Left cardiac atrium (tissue), 4 donors: ENCODE measurements around the gene ZNF556. TPM values are rescaled to one million over a fixed set of nuclear protein-coding genes. Genes with fewer than 3 reads are reported as not detected.
A peak's percentile ranks its signal among the peaks of the same experiment; 100 is the strongest.
"Not testable (repeated sequence)": the region's sequence is repeated elsewhere in the genome, so short reads cannot be mapped to it uniquely, and the experiment has no call there.

ENCODE experiments used
- ATAC-seq, 2 donors: fragments of 200-7000 bp; cut with Tn5 transposase; one replicate each; pipeline ENCODE4 v1.9.1; 2020; ENCODE audit warnings: mild to moderate bottlenecking in 2 of 2, moderate library complexity in 2 of 2
- DNase-seq: peaks from one replicate; pipeline ENCODE4 v3.0.0-alpha.2; 2020
- intact Hi-C, 2 donors: fragments of 100-400 bp; cut with DNase I; formaldehyde crosslinking; loops; one replicate each; pipeline versions ENCODE4 v1.14.1 to v1.15.1; 2022 to 2023
- total RNA-seq, 2 donors: library from RNA; stranded (reverse); fragmentation: NEBNext Ultra II Directional; extraction: Animal tissue kit (Norgen Biotek cat#: 25700); gene quantifications; one replicate each; pipeline ENCODE4 v1.2.1, GENCODE V29; 2021
- donor health status: DM: no; HTN: yes; CAD: no.
- donor health status: DM: no; HTN: yes; CAD: no; lungs with severe emphysema.
- donor health status: DM: yes; HTN: yes; CAD: no.
- donor health status: Dilated cardiomyopathy.

ZNF556 gene
- total RNA-seq, 2 donors from 2014 or later: not detected

DNA sequence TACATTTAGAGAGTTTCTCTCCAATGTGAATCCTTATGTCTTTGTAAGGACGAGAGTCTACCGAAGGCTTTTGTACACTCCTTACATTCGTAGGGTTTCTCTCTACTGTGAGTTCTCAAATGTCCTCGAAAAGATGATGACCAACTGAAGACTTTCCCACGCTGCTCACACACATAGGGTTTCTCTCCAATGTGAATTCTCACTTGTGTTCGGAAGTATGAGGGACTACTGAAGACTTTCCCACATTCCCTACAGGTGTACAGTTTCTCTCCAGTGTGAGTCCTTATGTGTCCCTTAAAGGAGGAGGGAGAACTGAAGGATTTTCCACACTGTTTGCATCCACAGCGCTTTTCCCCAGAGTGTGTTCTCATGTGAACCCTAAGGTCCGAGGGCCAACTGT, 29.6 kb downstream of the ZNF556 start:
- intact Hi-C loops: no loop called here
- DNase-seq: no peak
- ATAC-seq: no peak

- intact Hi-C loops: no loop called here
- ATAC-seq (peak; percentile 98 to 99), DNase-seq (peak; percentile 100)
These were observed 33.4 kb downstream of the ZNF556 start, which contains the start of gene ZNF57 for GRCh38 chr19:2900296-2901252. ZNF57 (plus strand) TSS chr19:2900928; CDS start chr19:2901046, 118 bp downstream.

DNA sequence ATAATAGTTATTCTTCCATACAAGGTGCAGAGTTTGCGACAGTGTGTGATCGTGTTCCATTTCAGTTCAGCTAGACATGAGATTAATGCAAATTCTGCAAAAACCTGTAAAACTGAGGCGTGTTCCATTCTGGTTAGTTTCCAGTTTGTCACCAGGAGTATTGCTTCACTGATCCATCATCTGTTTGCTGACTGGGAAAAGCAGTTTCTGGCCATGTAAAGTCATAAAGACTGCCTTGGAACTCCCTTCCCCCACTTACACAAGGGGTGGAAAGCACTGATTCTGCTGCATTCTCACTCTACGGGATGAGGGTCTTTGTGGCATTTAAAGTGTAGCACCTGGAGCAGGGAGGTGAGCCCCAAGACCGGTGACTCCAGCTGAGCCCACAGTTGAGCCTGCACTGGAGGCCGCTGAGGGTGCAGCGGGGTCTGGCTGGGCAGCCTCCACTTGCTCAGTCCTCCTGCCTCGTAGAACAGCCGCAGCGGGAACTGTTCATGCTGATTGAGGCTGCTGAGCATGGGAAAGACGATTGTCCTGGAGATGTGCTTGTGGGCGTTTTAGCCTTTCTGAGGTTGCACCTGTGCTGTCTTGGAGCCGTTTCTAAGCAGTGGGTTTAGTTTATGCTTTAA, 35.6 kb downstream of the ZNF556 start:
- no peak for DNase-seq
- no peak for ATAC-seq
- intact Hi-C loops: no loop called here

DNA sequence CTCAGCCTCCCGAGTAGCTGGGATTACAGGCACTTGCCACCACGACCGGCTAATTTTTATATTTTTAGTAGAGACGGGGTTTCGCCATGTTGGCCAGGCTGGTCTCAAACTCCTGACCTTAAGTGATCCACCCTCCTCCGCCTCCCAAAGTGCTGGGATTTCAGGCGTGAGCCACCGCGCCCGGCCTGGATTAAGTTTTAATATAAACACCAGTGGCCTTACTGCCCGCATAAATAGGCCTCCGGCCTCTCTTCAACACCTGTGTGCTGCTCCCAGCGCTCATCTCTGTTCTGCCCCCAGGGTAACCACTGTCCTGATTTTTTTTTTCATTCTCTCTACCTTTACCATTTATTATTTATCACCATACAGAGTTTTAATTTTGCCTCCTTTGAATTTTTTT, 36.2 kb downstream of the ZNF556 start:
- ATAC-seq, DNase-seq, intact Hi-C loops: not testable (repeated sequence)

- ATAC-seq (no peak), DNase-seq (no peak)
- intact Hi-C loops: no loop called here
These were observed 38.9 kb downstream of the ZNF556 start for GRCh38 chr19:2905918-2906519.

DNA sequence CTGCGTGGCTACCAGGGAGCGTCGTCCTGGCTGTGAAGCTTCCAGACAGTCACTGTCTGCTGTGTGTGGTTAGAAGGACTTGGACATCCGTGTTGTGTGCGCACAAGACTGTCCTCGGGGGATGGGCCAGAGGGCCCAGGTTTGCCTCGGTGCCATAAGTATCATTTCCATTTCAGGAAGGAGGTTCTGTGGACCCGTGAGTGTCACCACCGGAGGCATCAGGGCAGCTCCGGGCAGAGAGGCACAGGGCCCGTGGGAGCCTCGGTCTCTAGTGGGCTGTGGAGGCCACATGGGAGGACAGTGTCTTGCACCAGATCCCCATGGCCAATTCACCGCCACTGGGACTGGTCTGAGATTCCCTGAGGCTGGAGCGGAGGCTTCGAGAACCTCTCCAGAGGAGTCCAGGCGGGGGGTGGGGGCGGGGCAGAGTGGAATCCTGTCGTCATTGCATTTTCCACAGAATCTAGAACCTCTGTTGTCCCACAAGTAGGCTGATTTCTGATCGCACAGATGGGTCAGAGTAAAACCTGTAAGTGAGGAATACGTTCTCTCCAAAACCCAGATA, 39.6 kb downstream of the ZNF556 start:
- intact Hi-C loops: no loop called here
- DNase-seq (no peak), ATAC-seq (no peak)

GRCh38 chr19:2912306-2912705, 45.2 kb downstream of the ZNF556 start:
- no peak for ATAC-seq
- intact Hi-C loops: no loop called here
- DNase-seq: no peak

DNA sequence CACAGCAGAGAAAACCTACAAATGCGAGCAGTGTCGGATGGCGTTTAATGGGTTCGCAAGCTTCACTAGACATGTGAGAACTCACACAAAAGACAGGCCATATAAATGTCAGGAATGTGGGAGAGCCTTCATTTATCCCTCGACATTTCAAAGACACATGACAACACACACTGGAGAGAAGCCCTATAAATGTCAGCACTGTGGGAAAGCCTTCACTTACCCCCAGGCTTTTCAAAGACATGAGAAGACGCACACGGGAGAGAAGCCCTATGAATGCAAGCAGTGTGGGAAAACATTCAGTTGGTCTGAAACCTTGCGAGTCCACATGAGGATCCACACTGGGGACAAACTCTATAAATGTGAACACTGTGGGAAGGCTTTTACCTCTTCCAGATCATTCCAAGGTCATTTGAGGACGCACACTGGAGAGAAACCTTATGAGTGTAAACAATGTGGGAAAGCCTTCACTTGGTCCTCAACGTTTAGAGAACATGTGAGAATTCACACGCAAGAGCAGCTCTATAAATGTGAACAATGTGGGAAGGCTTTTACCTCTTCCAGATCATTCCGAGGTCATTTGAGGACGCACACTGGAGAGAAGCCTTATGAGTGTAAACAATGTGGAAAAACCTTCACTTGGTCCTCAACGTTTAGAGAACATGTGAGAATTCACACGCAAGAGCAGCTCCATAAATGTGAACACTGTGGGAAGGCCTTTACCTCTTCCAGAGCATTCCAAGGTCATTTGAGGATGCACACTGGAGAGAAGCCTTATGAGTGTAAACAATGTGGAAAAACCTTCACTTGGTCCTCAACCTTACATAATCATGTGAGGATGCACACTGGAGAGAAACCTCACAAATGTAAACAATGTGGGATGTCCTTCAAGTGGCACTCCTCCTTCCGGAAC, 50.4 kb downstream of the ZNF556 start:
- ATAC-seq: no peak
- no peak for DNase-seq
- intact Hi-C loops: no loop called here

DNA sequence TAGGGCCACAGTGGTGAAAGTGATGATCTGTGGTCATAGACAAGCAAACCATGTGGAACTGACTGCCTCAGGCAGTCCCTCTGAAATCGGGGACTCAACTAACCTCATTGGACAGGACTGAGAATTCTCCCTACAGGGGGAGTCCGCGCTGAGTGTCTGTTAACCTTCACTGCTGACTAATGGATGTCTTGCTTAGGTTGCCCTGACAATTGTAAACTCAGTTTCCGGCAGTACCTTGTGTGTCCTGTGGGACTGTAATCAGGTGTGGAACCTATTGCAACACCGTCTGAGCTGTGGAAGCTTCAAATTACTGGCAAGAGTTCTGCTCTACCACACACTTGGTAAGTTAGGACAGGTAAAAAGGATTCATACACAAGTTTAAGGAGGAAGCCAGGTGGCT, 55.9 kb downstream of the ZNF556 start:
- peak; percentile 15 to 72 for ATAC-seq
- intact Hi-C loops: no loop called here
- DNase-seq: no peak

- DNase-seq: no peak
- ATAC-seq: peak; percentile 71 to 72
- intact Hi-C loops: no loop called here
These were observed 56.4 kb downstream of the ZNF556 start for GRCh38 chr19:2923510-2923909.

DNA sequence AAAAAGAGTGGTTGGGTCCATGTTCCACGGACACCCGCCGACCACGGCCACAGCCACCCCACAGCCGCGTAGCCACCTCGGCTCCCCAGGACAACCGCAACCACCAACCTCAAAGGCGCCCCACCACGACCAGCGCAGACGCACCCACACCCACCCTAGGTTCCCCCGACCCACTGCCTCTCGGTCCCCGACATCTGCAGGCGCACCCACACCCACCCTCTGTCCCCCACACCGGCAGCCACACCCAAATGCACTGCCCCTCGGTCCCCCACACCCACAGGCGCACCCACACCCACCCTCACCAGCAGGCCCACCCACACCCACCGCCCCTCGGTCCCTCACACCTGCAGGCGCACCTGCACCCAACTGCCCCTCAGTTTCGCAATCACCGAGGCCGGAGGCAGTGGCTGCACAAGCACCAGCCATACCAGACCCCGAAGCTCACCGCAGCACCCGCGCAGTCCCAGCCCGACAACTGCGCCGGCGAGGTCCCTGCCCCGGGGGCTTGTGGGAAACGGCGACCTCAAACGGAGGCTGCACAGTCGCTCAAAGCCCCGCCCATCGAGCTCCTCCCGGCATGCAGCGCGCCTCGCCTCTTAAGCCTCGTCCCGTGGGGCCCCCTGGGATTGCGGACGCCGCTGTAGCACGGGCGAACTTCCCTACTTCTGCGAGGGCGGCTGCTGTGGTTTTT, 59.4 kb downstream of the ZNF556 start:
- DNase-seq (no peak), ATAC-seq (no peak)
- intact Hi-C loops: no loop called here

DNA sequence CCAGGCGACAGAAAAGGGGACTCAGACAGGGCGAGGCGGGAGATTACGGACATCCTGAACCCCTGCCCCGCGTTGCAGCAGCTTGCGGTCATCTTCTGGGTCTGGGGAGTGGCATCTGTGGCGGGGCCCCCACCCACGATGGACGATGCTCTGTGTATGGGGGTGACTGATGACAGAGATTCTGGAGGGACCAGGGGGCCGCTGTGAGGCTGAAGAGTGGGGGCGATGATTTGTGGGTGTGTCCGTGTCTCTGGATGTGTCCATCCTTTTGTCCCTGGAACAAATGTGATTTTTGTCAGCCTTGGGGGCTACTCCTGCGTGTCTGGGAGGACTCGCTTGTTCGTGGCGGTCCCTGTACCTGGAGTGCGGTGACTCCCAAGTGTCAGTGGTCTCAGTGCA, 59.9 kb downstream of the ZNF556 start:
- intact Hi-C loops: no loop called here
- ATAC-seq: no peak

More for the DNA sequence above, 59.9 kb downstream of the ZNF556 start:
- DNase-seq: no peak

Other genes with a start within 250 kb of the ZNF556 start
- 10 to 100 TPM; 19.8 to 45.9 TPM for gene GNG7, start 164.6 kb upstream of the ZNF556 start, total RNA-seq
- 100 to 1,000 TPM; 108 to 211 TPM for gene DIRAS1, start 146.0 kb upstream of the ZNF556 start, total RNA-seq
- gene SLC39A3, start 127.3 kb upstream of the ZNF556 start, total RNA-seq: 10 to 100 TPM; 21.9 to 25.5 TPM
- gene SGTA, start 84.1 kb upstream of the ZNF556 start, total RNA-seq: 10 to 100 TPM; 52.5 to 88.1 TPM
- gene THOP1, start 81.8 kb upstream of the ZNF556 start, total RNA-seq: 10 to 100 TPM; 48.4 to 74.5 TPM
- 1 to 10 TPM; 4.1 to 4.8 TPM for gene ZNF554, start 47.5 kb upstream of the ZNF556 start, total RNA-seq
- gene ZNF555, start 25.9 kb upstream of the ZNF556 start, total RNA-seq: 10 to 100 TPM in 1 of 2 donors, 1 to 10 TPM in 1; 6.7 to 10.7 TPM
- gene ZNF57, start 33.6 kb downstream of the ZNF556 start, total RNA-seq: 1 to 10 TPM; 2.2 to 2.9 TPM
- gene ZNF77, start 77.6 kb downstream of the ZNF556 start, total RNA-seq: 1 to 10 TPM; 2.7 to 3.5 TPM
- gene TLE6, start 110.2 kb downstream of the ZNF556 start, total RNA-seq: 1 to 10 TPM in 1 of 2 donors, under 1 TPM in 1; 0.65 to 1.9 TPM
- 10 to 100 TPM; 61.0 to 66.7 TPM for gene TLE2, start 161.9 kb downstream of the ZNF556 start, total RNA-seq
- gene TLE5, start 195.2 kb downstream of the ZNF556 start, total RNA-seq: 100 to 1,000 TPM; 698 to 715 TPM
- gene GNA11, start 227.0 kb downstream of the ZNF556 start, total RNA-seq: 10 to 100 TPM; 55.1 to 64.3 TPM